Trophoblast cell (in vitro differentiated cells and primary cell): ENCODE measurements around the gene NMUR1.
A peak's percentile ranks its signal among the peaks of the same experiment; 100 is the strongest.

Source experiments
- DNase-seq, 2 donors: peaks; one replicate each; pipeline ENCODE4 v3.0.0-alpha.2; 2016
- H2AFZ ChIP-seq: 2 replicates; pipeline ENCODE4 v1.6.1; 2013; ENCODE audit warnings: low read length, moderate library complexity, mild to moderate bottlenecking; ENCODE audit not compliant: insufficient read depth, poor library complexity
- H2AK5ac ChIP-seq: 2 replicates; pipeline ENCODE4 v1.6.1; 2013; ENCODE audit warnings: mild to moderate bottlenecking, low read length
- H2BK120ac ChIP-seq: 2 replicates; pipeline ENCODE4 v1.6.1; 2013; ENCODE audit warnings: low read length, mild to moderate bottlenecking, moderate library complexity; ENCODE audit not compliant: insufficient read depth, poor library complexity
- H2BK12ac ChIP-seq: 2 replicates; pipeline ENCODE4 v1.6.1; 2013; ENCODE audit warnings: mild to moderate bottlenecking, low read length, moderate library complexity
- H2BK5ac ChIP-seq: 2 replicates; pipeline ENCODE4 v1.6.1; 2013; ENCODE audit warnings: low read length, low read depth, moderate library complexity, mild to moderate bottlenecking; ENCODE audit not compliant: poor library complexity
- H3K14ac ChIP-seq: 2 replicates; pipeline ENCODE4 v1.6.1; 2013; ENCODE audit warnings: mild to moderate bottlenecking, low read length
- H3K18ac ChIP-seq: 2 replicates; pipeline ENCODE4 v1.6.1; 2013; ENCODE audit warnings: mild to moderate bottlenecking, low read length
- H3K23ac ChIP-seq: 2 replicates; pipeline ENCODE4 v1.6.1; 2013; ENCODE audit warnings: low read length
- H3K27ac ChIP-seq: 2 replicates; pipeline ENCODE4 v1.5.1; 2013; ENCODE audit warnings: low read depth, mild to moderate bottlenecking, inconsistent platforms, low read length, moderate library complexity
- H3K27me3 ChIP-seq: 2 replicates; pipeline ENCODE4 v1.6.1; 2013; ENCODE audit warnings: inconsistent platforms, mild to moderate bottlenecking, low read length, moderate library complexity; ENCODE audit not compliant: insufficient read depth
- H3K36me3 ChIP-seq, 2 experiments: 1 replicate in 1 of 2; 2 replicates in 1 of 2; pipeline ENCODE4 v1.6.1; 2013; ENCODE audit warnings: low read length in 2 of 2, mild to moderate bottlenecking in 2 of 2, moderate library complexity in 1 of 2; ENCODE audit not compliant: insufficient read depth in 2 of 2, control insufficient read depth in 1 of 2
- H3K4ac ChIP-seq: 2 replicates; pipeline ENCODE4 v1.6.1; 2013; ENCODE audit warnings: low read depth, mild to moderate bottlenecking, low read length, moderate library complexity
- H3K4me1 ChIP-seq, 2 experiments: 1 replicate in 1 of 2; 2 replicates in 1 of 2; pipeline ENCODE4 v1.6.1; 2013; ENCODE audit warnings: low read length in 2 of 2, mild to moderate bottlenecking in 2 of 2, moderate library complexity in 1 of 2; ENCODE audit not compliant: insufficient read depth in 2 of 2, control insufficient read depth in 1 of 2
- H3K4me2 ChIP-seq: 2 replicates; pipeline ENCODE4 v1.6.1; 2013; ENCODE audit warnings: inconsistent platforms, mild to moderate bottlenecking, low read length, moderate library complexity
- H3K4me3 ChIP-seq: 2 replicates; pipeline ENCODE4 v1.5.1; 2013; ENCODE audit warnings: mild to moderate bottlenecking, low read depth, low read length, inconsistent platforms
- H3K79me1 ChIP-seq: one replicate; pipeline ENCODE4 v1.6.1; 2013; ENCODE audit warnings: low read length
- H3K79me2 ChIP-seq: 2 replicates; pipeline ENCODE4 v1.6.1; 2013; ENCODE audit warnings: low read length, mild to moderate bottlenecking; ENCODE audit not compliant: control insufficient read depth, insufficient read depth, poor library complexity
- H3K9ac ChIP-seq: 2 replicates; pipeline ENCODE4 v1.6.1; 2013; ENCODE audit warnings: mild to moderate bottlenecking, low read length
- H3K9me3 ChIP-seq: 2 replicates; pipeline ENCODE4 v1.6.1; 2013; ENCODE audit warnings: low read depth, mild to moderate bottlenecking, control low read depth, inconsistent platforms, low read length; ENCODE audit not compliant: insufficient read depth
- H4K12ac ChIP-seq: 2 replicates; pipeline ENCODE4 v1.6.1; 2013; ENCODE audit warnings: low read depth, mild to moderate bottlenecking, low read length, moderate library complexity
- H4K8ac ChIP-seq: 2 replicates; pipeline ENCODE4 v1.6.1; 2013; ENCODE audit warnings: low read depth, mild to moderate bottlenecking, low read length, moderate library complexity
- H4K91ac ChIP-seq: one replicate; pipeline ENCODE4 v1.6.1; 2013; ENCODE audit warnings: low read depth, mild to moderate bottlenecking, low read length, moderate library complexity
- WGBS: extraction: QIAGEN DNeasy Blood & Tissue Kit; methylation state at CpG from one replicate; pipeline ENCODE4 v1.1.7; 2013; ENCODE audit warnings: missing lambda C conversion rate; ENCODE audit not compliant: insufficient read length, insufficient coverage; ENCODE audit errors: extremely low coverage; 5-methylcytosine and 5-hydroxymethylcytosine counted together

The NMUR1 gene

DNA sequence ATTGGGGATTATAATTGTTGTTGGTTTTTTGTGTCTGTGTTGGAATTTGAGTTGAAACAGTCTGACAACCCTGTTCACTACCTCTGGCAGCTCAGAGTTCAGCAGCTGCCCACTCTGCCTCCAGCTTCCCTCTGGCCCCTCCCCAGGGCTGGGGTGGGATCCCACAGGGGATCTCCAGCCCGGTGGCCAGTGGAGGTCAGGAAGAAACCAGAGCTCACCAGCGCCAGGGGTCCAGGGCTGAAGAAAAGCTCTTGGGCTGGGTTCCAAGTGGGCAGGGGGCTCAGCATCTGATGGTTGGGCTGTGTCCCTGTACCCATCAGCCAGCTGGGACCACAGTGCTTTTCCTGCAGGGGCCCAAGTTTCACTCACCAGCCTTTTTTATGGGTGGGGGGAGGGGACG, 49.5 kb downstream of the NMUR1 start:
- H4K8ac ChIP-seq, result no peak overlapping the region
- H3K9me3 ChIP-seq, result no peaks in the 10 kb centered on the region
- no peak overlapping the region for H4K91ac ChIP-seq
- no peak overlapping the region for H3K4me3 ChIP-seq
- WGBS, result no CpG with 5 or more reads among the region's 3 CpGs
- no peak overlapping the region for H4K12ac ChIP-seq
- no peak for DNase-seq
- H3K4me2 ChIP-seq, result no peak overlapping the region
- no peak overlapping the region for H2AFZ ChIP-seq
- no peak overlapping the region for H3K23ac ChIP-seq
- no peak overlapping the region for H3K18ac ChIP-seq
- no peaks in the 10 kb centered on the region for H3K36me3 ChIP-seq
- no peak overlapping the region for H3K4ac ChIP-seq
- H2AK5ac ChIP-seq, result no peak overlapping the region
- H3K4me1 ChIP-seq, result no peaks in the 10 kb centered on the region
- H3K27ac ChIP-seq, result no peak overlapping the region
- H2BK5ac ChIP-seq, result no peak overlapping the region
- H3K9ac ChIP-seq, result no peak overlapping the region
- H3K14ac ChIP-seq, result no peak overlapping the region
- no peak overlapping the region for H2BK120ac ChIP-seq
- H2BK12ac ChIP-seq, result no peak overlapping the region
- no peaks in the 10 kb centered on the region for H3K27me3 ChIP-seq
- H3K79me1 ChIP-seq, result no peaks in the 10 kb centered on the region
- H3K79me2 ChIP-seq, result no peaks in the 10 kb centered on the region

DNA sequence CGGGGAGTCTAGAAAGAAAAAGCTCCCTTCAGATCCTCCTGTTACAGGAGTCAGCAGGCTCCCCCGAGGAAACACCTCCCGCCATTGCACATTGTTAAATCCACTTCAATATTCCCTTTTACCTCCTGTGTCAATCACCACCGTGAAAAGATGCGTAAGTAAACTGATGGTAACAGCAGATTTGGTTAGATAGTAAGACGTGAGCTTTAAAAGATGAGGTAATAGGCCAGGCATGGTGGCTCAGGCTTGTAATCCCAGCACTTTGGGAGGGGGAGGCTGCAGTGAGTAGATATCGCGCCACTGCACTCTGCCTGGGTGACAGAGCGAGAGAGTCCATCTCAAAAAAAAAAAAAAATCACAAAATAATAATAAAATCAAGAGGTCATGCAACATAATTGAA, 50.8 kb downstream of the NMUR1 start:
- H3K27me3 ChIP-seq, result no peaks in the 10 kb centered on the region

DNA sequence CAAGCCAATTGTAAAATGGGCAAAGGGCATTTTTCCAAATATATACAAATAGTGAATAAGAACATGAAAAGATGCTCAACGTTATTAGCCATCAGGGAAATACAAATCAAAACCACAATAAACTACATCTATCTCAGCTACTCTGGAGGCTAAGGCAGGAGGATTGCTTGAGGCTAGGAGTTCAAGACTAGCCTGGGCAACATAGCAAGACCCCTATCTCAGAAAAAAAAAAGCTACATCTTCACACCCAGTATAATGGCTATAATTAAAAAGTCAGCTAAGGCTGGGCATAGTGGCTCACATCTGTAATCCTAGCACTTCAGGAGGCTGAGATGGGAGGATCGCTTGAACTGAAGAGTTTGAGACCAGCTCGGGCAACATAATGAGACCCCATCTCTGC, 53.3 kb downstream of the NMUR1 start:
- Histone ChIP-seq H3K4me1 (no peaks in the 10 kb centered on the region), H3K9me3 (no peaks in the 10 kb centered on the region), H3K4ac (no peak overlapping the region), H3K23ac (no peak overlapping the region), H3K79me1 (no peaks in the 10 kb centered on the region), H3K36me3 (no peaks in the 10 kb centered on the region), H2BK120ac (no peak overlapping the region), H2AFZ (no peak overlapping the region), H4K91ac (no peak overlapping the region), H3K79me2 (no peaks in the 10 kb centered on the region), H3K9ac (no peak overlapping the region), H3K4me3 (no peak overlapping the region), H3K18ac (no peak overlapping the region), H3K27me3 (no peaks in the 10 kb centered on the region), H4K12ac (no peak overlapping the region), H2AK5ac (no peak overlapping the region), H4K8ac (no peak overlapping the region), H3K27ac (no peak overlapping the region), H3K4me2 (no peak overlapping the region), H2BK12ac (no peak overlapping the region), H2BK5ac (no peak overlapping the region), H3K14ac (no peak overlapping the region)
- WGBS, result no CpG with 5 or more reads among the region's 3 CpGs
- no peak for DNase-seq

More for the DNA sequence above, 50.8 kb downstream of the NMUR1 start:
- no peak overlapping the region for H3K4me3 ChIP-seq
- no peak overlapping the region for H2BK120ac ChIP-seq
- peak in 1 of 2 donors; percentile 37 for DNase-seq
- H3K4me2 ChIP-seq, result no peak overlapping the region
- H3K27ac ChIP-seq, result no peak overlapping the region
- H3K18ac ChIP-seq, result no peak overlapping the region
- no peak overlapping the region for H4K12ac ChIP-seq
- no peaks in the 10 kb centered on the region for H3K9me3 ChIP-seq
- H2AK5ac ChIP-seq, result no peak overlapping the region
- no peaks in the 10 kb centered on the region for H3K36me3 ChIP-seq
- no peaks in the 10 kb centered on the region for H3K4me1 ChIP-seq
- no peak overlapping the region for H2BK12ac ChIP-seq
- no CpG with 5 or more reads among the region's 9 CpGs for WGBS
- no peak overlapping the region for H3K14ac ChIP-seq
- H2AFZ ChIP-seq, result no peak overlapping the region
- no peak overlapping the region for H4K91ac ChIP-seq
- no peak overlapping the region for H3K23ac ChIP-seq
- H4K8ac ChIP-seq, result no peak overlapping the region
- H2BK5ac ChIP-seq, result no peak overlapping the region
- H3K79me2 ChIP-seq, result no peaks in the 10 kb centered on the region
- H3K9ac ChIP-seq, result no peak overlapping the region
- H3K4ac ChIP-seq, result no peak overlapping the region
- no peaks in the 10 kb centered on the region for H3K79me1 ChIP-seq

DNA sequence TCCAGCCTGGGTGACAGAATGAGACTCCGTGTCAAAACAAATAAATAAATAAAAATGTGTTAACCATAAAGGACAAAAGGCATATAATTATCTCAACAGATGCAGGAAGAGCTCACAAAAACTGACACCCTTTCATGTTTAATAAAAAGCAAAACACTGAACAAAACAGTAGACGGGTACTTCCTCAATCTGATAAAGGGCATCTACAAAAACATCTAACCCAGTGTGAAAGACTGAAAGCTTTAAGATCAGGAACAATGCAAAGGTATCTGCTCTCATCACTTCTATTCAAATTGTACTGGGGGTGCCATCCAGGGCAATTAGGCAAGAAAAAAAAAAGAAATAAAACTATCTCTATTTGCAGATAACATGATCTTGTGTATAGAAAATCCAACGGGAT, 54.3 kb downstream of the NMUR1 start:
- H3K4me1 ChIP-seq, result no peaks in the 10 kb centered on the region
- no peak overlapping the region for H3K14ac ChIP-seq
- no peaks in the 10 kb centered on the region for H3K9me3 ChIP-seq
- no peak overlapping the region for H4K8ac ChIP-seq
- no peaks in the 10 kb centered on the region for H3K27me3 ChIP-seq
- H2BK5ac ChIP-seq, result no peak overlapping the region
- no peak for DNase-seq
- H3K4ac ChIP-seq, result no peak overlapping the region
- no peak overlapping the region for H2BK12ac ChIP-seq
- no peaks in the 10 kb centered on the region for H3K79me1 ChIP-seq
- no peak overlapping the region for H3K23ac ChIP-seq
- no peak overlapping the region for H2AFZ ChIP-seq
- no peak overlapping the region for H2AK5ac ChIP-seq
- no peak overlapping the region for H4K12ac ChIP-seq
- no peaks in the 10 kb centered on the region for H3K79me2 ChIP-seq
- WGBS, result no CpG with 5 or more reads among the region's 3 CpGs
- no peak overlapping the region for H3K9ac ChIP-seq
- H3K4me3 ChIP-seq, result no peak overlapping the region
- H3K36me3 ChIP-seq, result no peaks in the 10 kb centered on the region
- H3K4me2 ChIP-seq, result no peak overlapping the region
- no peak overlapping the region for H3K18ac ChIP-seq
- no peak overlapping the region for H2BK120ac ChIP-seq
- no peak overlapping the region for H3K27ac ChIP-seq
- no peak overlapping the region for H4K91ac ChIP-seq
